K562 (cell line): Measurements from ENCODE around the gene C1QA. TPM values are rescaled to one million over a fixed set of nuclear protein-coding genes. Genes with fewer than 3 reads are reported as not detected.

Experiments used
- ATAC-seq: fragments of 200-7000 bp; cut with Tn5 transposase; 3 replicates; pipeline ENCODE4 v1.9.1; 2020; ENCODE audit warnings: moderate library complexity
- BruUV-seq: library from RNA; stranded (reverse); fragments of 400-500 nt; replicated peaks from 2 replicates; lab custom pipeline; 2021; lab: Mats Ljungman, UMichigan
- CTCF ChIA-PET: fragments of 300-600 bp; formaldehyde crosslinking; extraction: SDS; loops from one replicate; lab custom pipeline; 2021; ENCODE audit warnings: low intra/inter-chr PET ratio; lab: Yijun Ruan, JAX
- POLR2A ChIA-PET: fragments of 300-600, 350-650 bp; sonication (Branson Sonifier 250); formaldehyde crosslinking; extraction: SDS; loops from one replicate; lab custom pipeline; 2021; ENCODE audit warnings: antibody characterized with exemption, inconsistent platforms; lab: Yijun Ruan, JAX
- DNase-seq, 4 experiments: peaks; one replicate each; pipeline versions ENCODE4 v3.0.0 to v3.0.0-alpha.2; 2011 to 2018; ENCODE audit warnings: low spot score in 3 of 4, mixed read lengths in 3 of 4; ENCODE audit errors: extremely low read depth in 1 of 4
- FAIRE-seq: peaks from 2 replicates; lab custom pipeline; 2011; peaks lifted over from hg19 to GRCh38; lab: Jason Lieb, UNC
- H2AFZ ChIP-seq: 2 replicates; pipeline ENCODE4 v1.6.0; 2011; ENCODE audit warnings: low read depth, low read length, control low read depth, inconsistent platforms
- H3K27ac ChIP-seq: fragments of 200-600 bp; 3 replicates; pipeline ENCODE4 v1.8.0; 2011; ENCODE audit warnings: low read depth, mild to moderate bottlenecking, control low read depth, inconsistent platforms, low read length, moderate library complexity, mixed read lengths; ENCODE audit errors: extremely low read depth
- H3K27me3 ChIP-seq, 2 experiments: fragments of 300-600 bp in 1 of 2; 2 replicates in 1 of 2; 3 replicates in 1 of 2; pipeline versions ENCODE4 v1.6.0 to v1.8.0; 2011; ENCODE audit warnings: inconsistent platforms in 2 of 2, low read length in 2 of 2, mild to moderate bottlenecking in 1 of 2, mixed read lengths in 1 of 2, moderate library complexity in 1 of 2; ENCODE audit not compliant: control insufficient read depth in 2 of 2, insufficient read depth in 2 of 2
- H3K36me3 ChIP-seq: fragments of 300-600 bp; 3 replicates; pipeline ENCODE4 v1.8.0; 2011; ENCODE audit warnings: mild to moderate bottlenecking, low read length, inconsistent platforms; ENCODE audit not compliant: control insufficient read depth, insufficient read depth
- H3K4me1 ChIP-seq, 2 experiments: fragments of 200-600 bp in 1 of 2; replicated peaks in 1 of 2; 2 replicates in 1 of 2; 3 replicates in 1 of 2; pipeline versions ENCODE4 v1.5.1 to v1.8.0; 2011; ENCODE audit warnings: inconsistent platforms in 2 of 2, low read length in 2 of 2, mild to moderate bottlenecking in 1 of 2, mixed read lengths in 1 of 2, moderate library complexity in 1 of 2; ENCODE audit not compliant: control insufficient read depth in 2 of 2, insufficient read depth in 2 of 2
- H3K4me2 ChIP-seq: 2 replicates; pipeline ENCODE4 v1.6.1; 2011; ENCODE audit warnings: low read length, control low read depth, inconsistent platforms, mixed read lengths; ENCODE audit not compliant: insufficient read depth
- H3K4me3 ChIP-seq: fragments of 200-600 bp; sonication (generic), shearing (Covaris generic); 2 replicates; pipeline ENCODE4 v1.5.1; 2016; ENCODE audit warnings: control low read depth, inconsistent platforms
- H3K79me2 ChIP-seq: fragments of 200-600 bp; 3 replicates; pipeline ENCODE4 v1.8.0; 2011; ENCODE audit warnings: low read length, inconsistent platforms; ENCODE audit not compliant: control insufficient read depth, insufficient read depth
- H3K9ac ChIP-seq, 2 experiments: 2 replicates each; pipeline versions ENCODE4 v1.6.0 to v1.6.1; 2011; ENCODE audit warnings: low read depth in 2 of 2, low read length in 2 of 2, control low read depth in 1 of 2, inconsistent platforms in 1 of 2, mild to moderate bottlenecking in 1 of 2, mixed read lengths in 1 of 2; ENCODE audit not compliant: insufficient read depth in 1 of 2
- H3K9me1 ChIP-seq: one replicate; pipeline ENCODE4 v1.6.0; 2011; ENCODE audit warnings: inconsistent platforms, mild to moderate bottlenecking, low read length, moderate library complexity; ENCODE audit not compliant: control insufficient read depth, insufficient read depth
- H3K9me3 ChIP-seq: replicated peaks from 2 replicates; pipeline ENCODE4 v1.5.1; 2011; ENCODE audit warnings: low read depth, low read length, inconsistent platforms; ENCODE audit not compliant: control insufficient read depth, insufficient read depth
- H4K20me1 ChIP-seq: replicated peaks from 2 replicates; pipeline ENCODE4 v1.6.1; 2011; ENCODE audit warnings: low read length, inconsistent platforms, mixed read lengths; ENCODE audit not compliant: control insufficient read depth, insufficient read depth
- BRD4 ChIP-seq: fragments of 200-600 bp; sonication (generic); IDR thresholded peaks from 2 replicates; pipeline ENCODE4 v1.6.1; 2017; ENCODE audit warnings: inconsistent platforms
- HNRNPLL ChIP-seq: fragments of 200-400 bp; formaldehyde crosslinking; IDR thresholded peaks from 2 replicates; pipeline ENCODE4 v1.6.1; 2017; ENCODE audit warnings: low read length, low read depth, mild to moderate bottlenecking; ENCODE audit not compliant: poor library complexity, severe bottlenecking
- KLF1 ChIP-seq: fragments of 450-650 bp; IDR thresholded peaks from 2 replicates; pipeline ENCODE4 v1.6.1; 2016; ENCODE audit warnings: missing genetic modification characterization, missing compliant biosample characterization
- MEF2A ChIP-seq: IDR thresholded peaks from 2 replicates; pipeline ENCODE4 v1.6.1; 2011; ENCODE audit warnings: low read depth, mild to moderate bottlenecking, low read length, moderate library complexity; ENCODE audit not compliant: control insufficient read depth
- SETDB1 ChIP-seq: IDR thresholded peaks from one replicate; pipeline ENCODE4 v1.6.1; 2012; ENCODE audit warnings: low read length, control low read depth, inconsistent platforms
- SIN3A ChIP-seq, 2 experiments: fragments of 150-350 bp in 1 of 2; IDR thresholded peaks; 2 replicates each; pipeline ENCODE4 v1.6.1; 2011 to 2016; ENCODE audit warnings: borderline replicate concordance in 2 of 2, low read depth in 2 of 2, low read length in 2 of 2, mild to moderate bottlenecking in 2 of 2, moderate library complexity in 2 of 2; ENCODE audit not compliant: control insufficient read depth in 1 of 2
- SMC3 ChIP-seq: conservative IDR thresholded peaks from 2 replicates; pipeline ENCODE4 v1.6.1; 2011; ENCODE audit warnings: low read depth, low read length, improper control_type of control experiment; ENCODE audit not compliant: insufficient read depth
- STAG1 ChIP-seq: sonication (generic); formaldehyde crosslinking; IDR thresholded peaks from 2 replicates; pipeline ENCODE4 v1.5.0; 2020; ENCODE audit warnings: missing genetic modification reagents, borderline replicate concordance
- TARDBP ChIP-seq: fragments of 450-650 bp; IDR thresholded peaks from 2 replicates; pipeline ENCODE4 v1.6.1; 2016
- ZNF324 ChIP-seq: fragments of 250-450 bp; sonication (Bioruptor Pico); IDR thresholded peaks from 2 replicates; pipeline ENCODE4 v1.4.0; 2020; ENCODE audit warnings: mild to moderate bottlenecking
- ZNF699 ChIP-seq: fragments of 250-450 bp; sonication (Bioruptor Pico); IDR thresholded peaks from 2 replicates; pipeline ENCODE4 v1.8.0; 2021; ENCODE audit warnings: mild to moderate bottlenecking, moderate library complexity; ENCODE audit not compliant: insufficient replicate concordance
- WGBS: fragments of 100-300 bp; shearing (Covaris generic); methylation state at CpG from one replicate; pipeline ENCODE4 v1.1.6; 2016; ENCODE audit warnings: low coverage, mixed read lengths; ENCODE audit not compliant: insufficient coverage; ENCODE audit errors: missing lambda C conversion rate; 5-methylcytosine and 5-hydroxymethylcytosine counted together
- in situ Hi-C: fragments of 300-500 bp; cut with MboI; formaldehyde crosslinking; loops from 4 replicates; pipeline ENCODE4 v1.15.0; 2018; ENCODE audit warnings: inconsistent platforms, mixed read lengths
- intact Hi-C: fragments of 100-400 bp; cut with micrococcal nuclease; formaldehyde crosslinking; loops from 2 replicates; pipeline ENCODE4 v1.14.2; 2022
- polyA plus RNA-seq, 8 experiments: library from polyadenylated mRNA; depleted of rRNA in 4 of 8; stranded (reverse) in 5 of 8; unstranded in 3 of 8; fragments of >200 nt; fragmentation: Nextera tagmentation in 2 of 8; fragmentation: Illumina TruSeq in 1 of 8; extraction: Ambion mirVana in 2 of 8; extraction: Trizol in 1 of 8; gene quantifications; 2 replicates each; pipeline versions ENCODE4 v1.2.1 to v1.2.3, GENCODE V29; 2011 to 2014; ENCODE audit warnings: inconsistent platforms in 1 of 8, missing spikeins in 1 of 8
- total RNA-seq, 7 experiments: library from RNA; depleted of rRNA in 6 of 7; stranded (reverse); fragments of >200 nt in 6 of 7; fragmentation: Illumina TruSeq in 2 of 7; extraction: Trizol in 2 of 7; gene quantifications; 2 replicates each; pipeline versions ENCODE4 v1.2.1 to v1.2.3, GENCODE V29; 2011 to 2021; ENCODE audit warnings: low replicate concordance in 1 of 7
- TF ChIP-seq, protein P1 (sequence below): fragments of 200-600 bp; sonication (generic); IDR thresholded peaks from one replicate; pipeline ENCODE4 v1.6.1; 2012; ENCODE audit warnings: mild to moderate bottlenecking, low read depth, low read length, inconsistent platforms

The C1QA gene
- total and polyA plus RNA-seq, 9 of the 15 experiments (the other 6 are each of a cell fraction or from before 2014, with no cell fraction given), result 0.71 TPM; not detected in 8

DNA sequence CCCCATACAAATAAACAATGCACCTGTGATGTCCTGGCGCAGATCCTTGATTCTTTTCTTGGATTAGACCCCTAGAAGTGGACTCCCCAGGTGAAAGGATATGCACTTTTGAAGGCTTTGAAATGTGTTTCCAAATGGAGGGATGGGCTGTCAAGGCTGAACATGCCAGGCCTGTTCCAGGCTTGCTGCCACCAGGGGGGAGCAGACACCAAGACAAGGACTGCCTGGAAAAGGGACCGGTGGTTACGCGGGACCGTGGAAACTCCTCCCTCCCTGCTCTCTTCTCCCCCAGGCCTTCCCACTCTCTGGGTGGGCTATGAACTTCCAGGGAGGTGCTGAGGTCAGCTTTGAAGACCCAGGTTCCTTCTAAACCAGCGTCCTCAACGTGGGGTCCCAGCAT is 29.3 kb downstream of the C1QA start:
- Histone ChIP-seq H3K9ac (no peak overlapping the region), H4K20me1 (no peaks in the 10 kb centered on the region; the same call in 1 of the 2 replicates), H3K4me1 (peaks cover 0 to 4% of the 10 kb centered on the region in 2 experiments; a peak in 1 of 5 replicates), H3K27ac (no peak overlapping the region), H3K9me1 (no peaks in the 10 kb centered on the region), H3K79me2 (no peaks in the 10 kb centered on the region), H3K4me2 (no peak overlapping the region), H3K36me3 (no peaks in the 10 kb centered on the region), H2AFZ (no peak overlapping the region), H3K9me3 (no peaks in the 10 kb centered on the region), H3K4me3 (no peak overlapping the region), H3K27me3 (peaks cover 3 to 52% of the 10 kb centered on the region in 2 experiments; a peak in 4 of 5 replicates)
- ATAC-seq, result peak; percentile 76
- no TSS peak for BruUV-seq
- POLR2A ChIA-PET, result interaction anchor here (0.6 to 1.0 kb wide), 2 partner anchors 267 to 503 kb away, joined by 3 read pairs; no protein-coding TSS in a partner anchor
- 4% methylated on average over 7 of the region's 7 CpGs for WGBS
- in situ Hi-C loops (no loop called here), intact Hi-C loops (loop anchor here (1.0 kb wide), 1 partner anchor 265 kb away; no protein-coding TSS in a partner anchor)
- DNase-seq, result peak; percentile 46 to 65 (median 58)
- CTCF ChIA-PET, result interaction anchor here (0.7 to 1.6 kb wide), 2 partner anchors 265 to 299 kb away, joined by 3 to 9 read pairs; no protein-coding TSS in a partner anchor
- peak; percentile 57 for FAIRE-seq
- TF ChIP-seq ZNF699 (CRISPR knock-in tag) (no peak), MEF2A (no peak), STAG1 (CRISPR knock-in tag) (peak; percentile 82; the same call in 1 of the 2 replicates), KLF1 (tag) (no peak), TARDBP (no peak), BRD4 (no peak), SETDB1 (no peak), SIN3A (IDR thresholded peaks at IDR 0.05; ENCODE audit: borderline replicate concordance in 2 of 2, control insufficient read depth in 1 of 2, low read depth in 2 of 2, low read length in 2 of 2) (no peak), HNRNPLL (no peak), SMC3 (peak; percentile 59), ZNF324 (CRISPR knock-in tag) (no peak)
- TF ChIP-seq, protein P1, sequence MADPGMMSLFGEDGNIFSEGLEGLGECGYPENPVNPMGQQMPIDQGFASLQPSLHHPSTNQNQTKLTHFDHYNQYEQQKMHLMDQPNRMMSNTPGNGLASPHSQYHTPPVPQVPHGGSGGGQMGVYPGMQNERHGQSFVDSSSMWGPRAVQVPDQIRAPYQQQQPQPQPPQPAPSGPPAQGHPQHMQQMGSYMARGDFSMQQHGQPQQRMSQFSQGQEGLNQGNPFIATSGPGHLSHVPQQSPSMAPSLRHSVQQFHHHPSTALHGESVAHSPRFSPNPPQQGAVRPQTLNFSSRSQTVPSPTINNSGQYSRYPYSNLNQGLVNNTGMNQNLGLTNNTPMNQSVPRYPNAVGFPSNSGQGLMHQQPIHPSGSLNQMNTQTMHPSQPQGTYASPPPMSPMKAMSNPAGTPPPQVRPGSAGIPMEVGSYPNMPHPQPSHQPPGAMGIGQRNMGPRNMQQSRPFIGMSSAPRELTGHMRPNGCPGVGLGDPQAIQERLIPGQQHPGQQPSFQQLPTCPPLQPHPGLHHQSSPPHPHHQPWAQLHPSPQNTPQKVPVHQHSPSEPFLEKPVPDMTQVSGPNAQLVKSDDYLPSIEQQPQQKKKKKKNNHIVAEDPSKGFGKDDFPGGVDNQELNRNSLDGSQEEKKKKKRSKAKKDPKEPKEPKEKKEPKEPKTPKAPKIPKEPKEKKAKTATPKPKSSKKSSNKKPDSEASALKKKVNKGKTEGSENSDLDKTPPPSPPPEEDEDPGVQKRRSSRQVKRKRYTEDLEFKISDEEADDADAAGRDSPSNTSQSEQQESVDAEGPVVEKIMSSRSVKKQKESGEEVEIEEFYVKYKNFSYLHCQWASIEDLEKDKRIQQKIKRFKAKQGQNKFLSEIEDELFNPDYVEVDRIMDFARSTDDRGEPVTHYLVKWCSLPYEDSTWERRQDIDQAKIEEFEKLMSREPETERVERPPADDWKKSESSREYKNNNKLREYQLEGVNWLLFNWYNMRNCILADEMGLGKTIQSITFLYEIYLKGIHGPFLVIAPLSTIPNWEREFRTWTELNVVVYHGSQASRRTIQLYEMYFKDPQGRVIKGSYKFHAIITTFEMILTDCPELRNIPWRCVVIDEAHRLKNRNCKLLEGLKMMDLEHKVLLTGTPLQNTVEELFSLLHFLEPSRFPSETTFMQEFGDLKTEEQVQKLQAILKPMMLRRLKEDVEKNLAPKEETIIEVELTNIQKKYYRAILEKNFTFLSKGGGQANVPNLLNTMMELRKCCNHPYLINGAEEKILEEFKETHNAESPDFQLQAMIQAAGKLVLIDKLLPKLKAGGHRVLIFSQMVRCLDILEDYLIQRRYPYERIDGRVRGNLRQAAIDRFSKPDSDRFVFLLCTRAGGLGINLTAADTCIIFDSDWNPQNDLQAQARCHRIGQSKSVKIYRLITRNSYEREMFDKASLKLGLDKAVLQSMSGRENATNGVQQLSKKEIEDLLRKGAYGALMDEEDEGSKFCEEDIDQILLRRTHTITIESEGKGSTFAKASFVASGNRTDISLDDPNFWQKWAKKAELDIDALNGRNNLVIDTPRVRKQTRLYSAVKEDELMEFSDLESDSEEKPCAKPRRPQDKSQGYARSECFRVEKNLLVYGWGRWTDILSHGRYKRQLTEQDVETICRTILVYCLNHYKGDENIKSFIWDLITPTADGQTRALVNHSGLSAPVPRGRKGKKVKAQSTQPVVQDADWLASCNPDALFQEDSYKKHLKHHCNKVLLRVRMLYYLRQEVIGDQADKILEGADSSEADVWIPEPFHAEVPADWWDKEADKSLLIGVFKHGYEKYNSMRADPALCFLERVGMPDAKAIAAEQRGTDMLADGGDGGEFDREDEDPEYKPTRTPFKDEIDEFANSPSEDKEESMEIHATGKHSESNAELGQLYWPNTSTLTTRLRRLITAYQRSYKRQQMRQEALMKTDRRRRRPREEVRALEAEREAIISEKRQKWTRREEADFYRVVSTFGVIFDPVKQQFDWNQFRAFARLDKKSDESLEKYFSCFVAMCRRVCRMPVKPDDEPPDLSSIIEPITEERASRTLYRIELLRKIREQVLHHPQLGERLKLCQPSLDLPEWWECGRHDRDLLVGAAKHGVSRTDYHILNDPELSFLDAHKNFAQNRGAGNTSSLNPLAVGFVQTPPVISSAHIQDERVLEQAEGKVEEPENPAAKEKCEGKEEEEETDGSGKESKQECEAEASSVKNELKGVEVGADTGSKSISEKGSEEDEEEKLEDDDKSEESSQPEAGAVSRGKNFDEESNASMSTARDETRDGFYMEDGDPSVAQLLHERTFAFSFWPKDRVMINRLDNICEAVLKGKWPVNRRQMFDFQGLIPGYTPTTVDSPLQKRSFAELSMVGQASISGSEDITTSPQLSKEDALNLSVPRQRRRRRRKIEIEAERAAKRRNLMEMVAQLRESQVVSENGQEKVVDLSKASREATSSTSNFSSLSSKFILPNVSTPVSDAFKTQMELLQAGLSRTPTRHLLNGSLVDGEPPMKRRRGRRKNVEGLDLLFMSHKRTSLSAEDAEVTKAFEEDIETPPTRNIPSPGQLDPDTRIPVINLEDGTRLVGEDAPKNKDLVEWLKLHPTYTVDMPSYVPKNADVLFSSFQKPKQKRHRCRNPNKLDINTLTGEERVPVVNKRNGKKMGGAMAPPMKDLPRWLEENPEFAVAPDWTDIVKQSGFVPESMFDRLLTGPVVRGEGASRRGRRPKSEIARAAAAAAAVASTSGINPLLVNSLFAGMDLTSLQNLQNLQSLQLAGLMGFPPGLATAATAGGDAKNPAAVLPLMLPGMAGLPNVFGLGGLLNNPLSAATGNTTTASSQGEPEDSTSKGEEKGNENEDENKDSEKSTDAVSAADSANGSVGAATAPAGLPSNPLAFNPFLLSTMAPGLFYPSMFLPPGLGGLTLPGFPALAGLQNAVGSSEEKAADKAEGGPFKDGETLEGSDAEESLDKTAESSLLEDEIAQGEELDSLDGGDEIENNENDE, result no peak
